ENCODE results near the gene ZC3H12C. TPM values are rescaled to one million over a fixed set of nuclear protein-coding genes. Genes with fewer than 3 reads are reported as not detected.

Gene ZC3H12C
- total and polyA plus RNA-seq, 8 donors: 1.5 to 9.5 (median 4.1) TPM

GRCh38 chr11:110160016-110160415 lies 66.8 kb downstream of the ZC3H12C start:
- no peak for ATAC-seq
- WGBS, 2 donors: 86 to 90% methylated on average over 3 of the region's 3 CpGs
- Histone ChIP-seq H3K4me3 (no peak overlapping the region), H3K27ac (peak overlapping the region in 1 of 4 donors; percentile 8), H3K27me3 (no peaks in the 10 kb centered on the region), H3K36me3 (peaks cover 0 to 9% (median 8%) of the 10 kb centered on the region in 3 donors), H3K9me3 (no peaks in the 10 kb centered on the region), H3K4me1 (no peaks in the 10 kb centered on the region)
- no peak for DNase-seq
- TF ChIP-seq, protein P1, sequence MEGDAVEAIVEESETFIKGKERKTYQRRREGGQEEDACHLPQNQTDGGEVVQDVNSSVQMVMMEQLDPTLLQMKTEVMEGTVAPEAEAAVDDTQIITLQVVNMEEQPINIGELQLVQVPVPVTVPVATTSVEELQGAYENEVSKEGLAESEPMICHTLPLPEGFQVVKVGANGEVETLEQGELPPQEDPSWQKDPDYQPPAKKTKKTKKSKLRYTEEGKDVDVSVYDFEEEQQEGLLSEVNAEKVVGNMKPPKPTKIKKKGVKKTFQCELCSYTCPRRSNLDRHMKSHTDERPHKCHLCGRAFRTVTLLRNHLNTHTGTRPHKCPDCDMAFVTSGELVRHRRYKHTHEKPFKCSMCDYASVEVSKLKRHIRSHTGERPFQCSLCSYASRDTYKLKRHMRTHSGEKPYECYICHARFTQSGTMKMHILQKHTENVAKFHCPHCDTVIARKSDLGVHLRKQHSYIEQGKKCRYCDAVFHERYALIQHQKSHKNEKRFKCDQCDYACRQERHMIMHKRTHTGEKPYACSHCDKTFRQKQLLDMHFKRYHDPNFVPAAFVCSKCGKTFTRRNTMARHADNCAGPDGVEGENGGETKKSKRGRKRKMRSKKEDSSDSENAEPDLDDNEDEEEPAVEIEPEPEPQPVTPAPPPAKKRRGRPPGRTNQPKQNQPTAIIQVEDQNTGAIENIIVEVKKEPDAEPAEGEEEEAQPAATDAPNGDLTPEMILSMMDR (IDR thresholded peaks at IDR 0.05): no peak
- FAIRE-seq: peak; percentile 57
- intact Hi-C loops (cut with DNase I): no loop called here

DNA sequence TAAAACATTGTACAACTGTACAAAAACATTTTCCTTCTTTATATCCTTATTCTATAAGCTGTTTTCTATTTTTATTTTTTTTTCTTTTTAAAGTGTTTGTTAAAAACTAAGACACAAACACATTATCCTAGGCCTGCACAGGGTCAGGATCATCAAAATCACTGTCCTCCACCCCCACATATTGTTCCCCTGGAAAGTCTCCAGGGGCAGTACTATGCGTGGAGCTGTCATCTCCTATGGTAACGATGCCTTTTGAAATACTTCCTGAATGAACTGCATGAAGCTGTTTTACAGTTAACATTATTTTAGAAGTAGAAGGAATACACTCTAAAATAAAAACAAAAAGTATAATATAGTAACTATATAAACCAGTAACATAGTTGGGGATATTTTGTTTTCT lies 67.2 kb downstream of the ZC3H12C start:
- FAIRE-seq (no peak), DNase-seq (no peak), ATAC-seq (no peak)
- 75 to 79% methylated on average over 2 of the region's 2 CpGs for WGBS, 2 donors
- Histone ChIP-seq H3K36me3 (peaks cover 0 to 12% (median 8%) of the 10 kb centered on the region in 3 donors), H3K27ac (no peak overlapping the region), H3K27me3 (no peaks in the 10 kb centered on the region), H3K4me1 (no peaks in the 10 kb centered on the region), H3K9me3 (no peaks in the 10 kb centered on the region), H3K4me3 (no peak overlapping the region)
- intact Hi-C loops (cut with DNase I): no loop called here
- TF ChIP-seq, protein P1 (IDR thresholded peaks at IDR 0.05): no peak

DNA sequence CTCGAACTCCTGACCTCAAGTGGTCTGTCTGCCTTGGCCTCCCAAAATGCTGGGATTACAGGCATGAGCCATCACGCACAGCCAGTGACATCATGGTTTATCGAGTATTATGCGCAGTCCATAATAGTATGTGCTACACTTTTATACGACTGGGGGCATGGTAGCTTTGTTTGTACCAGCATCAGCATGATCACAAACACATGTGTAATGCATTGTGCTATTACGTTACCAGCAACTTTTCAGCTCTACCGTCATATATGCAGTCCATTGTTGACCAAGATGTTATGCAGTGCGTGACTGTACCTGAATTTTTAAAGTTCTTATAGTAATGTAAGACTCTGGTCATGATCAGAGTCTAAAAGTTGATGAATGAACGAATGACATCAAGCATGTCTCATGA lies 67.9 kb downstream of the ZC3H12C start:
- H3K27me3 ChIP-seq: no peaks in the 10 kb centered on the region
- peaks cover 0 to 12% (median 8%) of the 10 kb centered on the region in 3 donors for H3K36me3 ChIP-seq
- FAIRE-seq: no peak

DNA sequence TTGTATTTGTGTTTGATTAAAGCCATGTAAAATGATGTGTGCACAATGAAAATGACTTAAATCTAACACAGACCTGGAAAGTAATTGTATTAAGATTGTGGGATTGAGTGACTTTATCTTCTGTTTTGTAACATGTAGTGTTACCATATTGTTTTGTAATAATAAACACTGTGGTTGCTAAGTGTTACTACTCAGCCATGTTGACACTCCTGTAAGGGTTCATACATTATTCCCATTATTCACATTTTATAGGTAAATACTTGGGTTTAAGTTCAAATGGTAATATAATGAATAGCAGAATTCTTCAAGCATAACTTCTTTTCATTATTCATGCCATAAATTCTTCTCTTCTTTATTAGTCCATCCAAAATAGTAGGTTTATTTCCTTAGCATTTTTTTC lies 69.0 kb downstream of the ZC3H12C start:
- FAIRE-seq: no peak
- H3K36me3 ChIP-seq: peaks cover 0 to 12% (median 8%) of the 10 kb centered on the region in 3 donors

More for the DNA sequence above, 67.9 kb downstream of the ZC3H12C start:
- no peak for DNase-seq
- Histone ChIP-seq H3K27ac (no peak overlapping the region), H3K4me3 (no peak overlapping the region), H3K9me3 (no peaks in the 10 kb centered on the region), H3K4me1 (no peaks in the 10 kb centered on the region)
- intact Hi-C loops (cut with DNase I): no loop called here
- 96 to 97% methylated on average over 9 of the region's 9 CpGs for WGBS, 2 donors
- TF ChIP-seq, protein P1 (IDR thresholded peaks at IDR 0.05): no peak
- ATAC-seq: no peak

More for the DNA sequence above, 69.0 kb downstream of the ZC3H12C start:
- Histone ChIP-seq H3K27me3 (no peaks in the 10 kb centered on the region), H3K27ac (no peak overlapping the region), H3K4me1 (no peaks in the 10 kb centered on the region), H3K9me3 (no peaks in the 10 kb centered on the region), H3K4me3 (no peak overlapping the region)
- TF ChIP-seq, protein P1 (IDR thresholded peaks at IDR 0.05): no peak
- ATAC-seq: no peak
- intact Hi-C loops (cut with DNase I): no loop called here
- DNase-seq: no peak
